Thyroid gland (tissue), 4 donors: ENCODE data around the gene GABRD.

Experiments
- POLR2A ChIP-seq, 2 donors: fragments of 450-650 bp; IDR thresholded peaks; one replicate each; pipeline ENCODE4 v1.6.1; 2017; ENCODE audit warnings: antibody characterized with exemption in 2 of 2, mild to moderate bottlenecking in 2 of 2, moderate library complexity in 1 of 2
- TF ChIP-seq, protein P1 (sequence below), 6 experiments: fragments of 200-600 bp in 3 of 6; fragments of 450-650 bp in 3 of 6; sonication (generic) in 3 of 6; IDR thresholded peaks; one replicate each; pipeline ENCODE4 v1.5.1; 2016 to 2019; ENCODE audit warnings: antibody characterized with exemption in 6 of 6, mild to moderate bottlenecking in 2 of 6, inconsistent platforms in 1 of 6, moderate library complexity in 1 of 6

DNA sequence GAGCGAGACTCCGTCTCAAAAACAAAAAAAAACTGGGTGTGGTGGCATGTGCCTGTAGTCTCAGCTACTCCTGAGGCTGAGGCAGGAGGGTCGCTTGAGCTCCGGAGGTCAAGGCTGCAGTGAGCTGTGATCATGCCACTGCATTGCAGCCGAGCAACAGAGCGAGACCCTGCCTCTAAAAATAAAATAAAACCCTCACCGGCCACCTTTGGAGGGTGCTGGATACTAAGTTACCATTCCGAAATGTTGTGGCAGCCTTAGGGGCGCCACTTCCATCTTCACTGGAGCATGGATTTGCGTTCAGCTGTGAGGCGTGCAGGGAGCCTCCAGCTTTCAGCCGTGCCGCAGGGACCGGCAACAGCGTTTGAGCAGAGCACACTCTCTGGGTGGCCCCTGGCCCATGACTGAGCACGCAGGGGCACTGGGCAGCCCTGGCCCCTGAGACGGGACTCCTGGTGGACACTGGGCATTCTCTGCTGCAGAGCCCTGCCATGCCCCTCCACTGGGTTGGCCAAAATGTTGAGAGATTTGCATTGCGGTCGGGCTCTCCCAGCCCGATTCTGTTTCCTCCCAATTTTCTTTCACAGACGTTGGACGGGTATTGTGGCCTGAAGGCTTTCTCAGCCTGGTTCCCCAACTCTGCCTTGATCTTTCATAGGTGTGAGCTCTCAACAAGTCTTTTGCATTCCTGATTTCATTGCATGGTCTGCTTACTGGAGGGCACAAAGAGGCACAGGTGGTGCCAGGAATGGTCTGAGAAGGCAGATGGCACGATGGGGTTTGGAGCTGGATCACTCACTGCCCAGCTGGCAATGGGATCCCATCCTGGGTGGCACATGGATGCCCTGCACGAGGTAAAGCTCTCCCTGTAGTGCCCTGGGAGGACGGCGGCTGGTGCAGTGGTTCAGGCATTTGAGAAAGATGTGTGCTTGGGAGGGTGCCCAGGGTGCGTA is 9.8 kb upstream of the GABRD start:
- TF ChIP-seq, protein P1, sequence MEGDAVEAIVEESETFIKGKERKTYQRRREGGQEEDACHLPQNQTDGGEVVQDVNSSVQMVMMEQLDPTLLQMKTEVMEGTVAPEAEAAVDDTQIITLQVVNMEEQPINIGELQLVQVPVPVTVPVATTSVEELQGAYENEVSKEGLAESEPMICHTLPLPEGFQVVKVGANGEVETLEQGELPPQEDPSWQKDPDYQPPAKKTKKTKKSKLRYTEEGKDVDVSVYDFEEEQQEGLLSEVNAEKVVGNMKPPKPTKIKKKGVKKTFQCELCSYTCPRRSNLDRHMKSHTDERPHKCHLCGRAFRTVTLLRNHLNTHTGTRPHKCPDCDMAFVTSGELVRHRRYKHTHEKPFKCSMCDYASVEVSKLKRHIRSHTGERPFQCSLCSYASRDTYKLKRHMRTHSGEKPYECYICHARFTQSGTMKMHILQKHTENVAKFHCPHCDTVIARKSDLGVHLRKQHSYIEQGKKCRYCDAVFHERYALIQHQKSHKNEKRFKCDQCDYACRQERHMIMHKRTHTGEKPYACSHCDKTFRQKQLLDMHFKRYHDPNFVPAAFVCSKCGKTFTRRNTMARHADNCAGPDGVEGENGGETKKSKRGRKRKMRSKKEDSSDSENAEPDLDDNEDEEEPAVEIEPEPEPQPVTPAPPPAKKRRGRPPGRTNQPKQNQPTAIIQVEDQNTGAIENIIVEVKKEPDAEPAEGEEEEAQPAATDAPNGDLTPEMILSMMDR (IDR thresholded peaks at IDR 0.05) = no peak
- no peak for TF ChIP-seq POLR2A (IDR thresholded peaks at IDR 0.05)
